ENCODE measurements around the gene GRB10. TPM values are rescaled to one million over a fixed set of nuclear protein-coding genes. Genes with fewer than 3 reads are reported as not detected.

GRB10 gene
- total RNA-seq, 1 experiment from 2014 or later: 92.9 TPM

- no peak overlapping the region for H3K4me3 ChIP-seq (ENCODE audit: insufficient read depth, low read depth, low read length)
- no peaks in the 10 kb centered on the region; the same call in 1 of the 2 replicates for H3K36me3 ChIP-seq (replicated peaks; ENCODE audit: control insufficient read depth, insufficient read depth, low read length)
- no peaks in the 10 kb centered on the region for H3K27me3 ChIP-seq (ENCODE audit: control insufficient read depth, insufficient read depth, low read length)
- no peak for DNase-seq
These were observed 133.3 kb downstream of the GRB10 start for GRCh38 chr7:50649259-50649885.

GRCh38 chr7:50648570-50649169, 134.0 kb downstream of the GRB10 start:
- H3K4me3 ChIP-seq (ENCODE audit: insufficient read depth, low read depth, low read length): no peak overlapping the region
- no peaks in the 10 kb centered on the region; the same call in 1 of the 2 replicates for H3K36me3 ChIP-seq (replicated peaks; ENCODE audit: control insufficient read depth, insufficient read depth, low read length)
- no peak for DNase-seq
- H3K27me3 ChIP-seq (ENCODE audit: control insufficient read depth, insufficient read depth, low read length): no peaks in the 10 kb centered on the region

DNA sequence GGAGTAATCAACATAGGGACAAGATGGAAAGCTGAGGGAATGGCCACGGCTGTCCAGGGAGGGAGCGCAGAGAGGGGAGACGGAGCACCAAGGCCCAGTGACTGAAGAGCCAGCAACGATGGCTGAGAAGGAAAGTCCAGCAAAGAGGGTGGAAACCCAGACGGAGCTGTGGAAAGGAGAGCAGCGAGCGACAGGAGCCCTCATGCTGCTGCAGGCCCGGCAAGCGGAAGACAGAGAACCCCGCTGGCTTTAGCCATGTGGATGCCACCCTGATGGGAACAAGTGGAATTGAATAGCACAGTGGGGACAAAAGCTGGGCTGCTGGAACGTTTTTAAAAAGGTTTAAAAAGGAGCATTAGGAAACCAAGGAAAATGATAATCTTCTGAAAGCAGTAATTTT, 134.6 kb downstream of the GRB10 start:
- Histone ChIP-seq H3K36me3 (replicated peaks; ENCODE audit: control insufficient read depth, insufficient read depth, low read length) (no peaks in the 10 kb centered on the region; the same call in 1 of the 2 replicates), H3K4me3 (ENCODE audit: insufficient read depth, low read depth, low read length) (no peak overlapping the region), H3K27me3 (ENCODE audit: control insufficient read depth, insufficient read depth, low read length) (no peaks in the 10 kb centered on the region)
- DNase-seq: no peak

GRCh38 chr7:50647286-50647980, 135.3 kb downstream of the GRB10 start:
- Histone ChIP-seq H3K27me3 (ENCODE audit: control insufficient read depth, insufficient read depth, low read length) (no peaks in the 10 kb centered on the region), H3K4me3 (ENCODE audit: insufficient read depth, low read depth, low read length) (no peak overlapping the region), H3K36me3 (replicated peaks; ENCODE audit: control insufficient read depth, insufficient read depth, low read length) (no peaks in the 10 kb centered on the region; the same call in 1 of the 2 replicates)
- no peak for DNase-seq

DNA sequence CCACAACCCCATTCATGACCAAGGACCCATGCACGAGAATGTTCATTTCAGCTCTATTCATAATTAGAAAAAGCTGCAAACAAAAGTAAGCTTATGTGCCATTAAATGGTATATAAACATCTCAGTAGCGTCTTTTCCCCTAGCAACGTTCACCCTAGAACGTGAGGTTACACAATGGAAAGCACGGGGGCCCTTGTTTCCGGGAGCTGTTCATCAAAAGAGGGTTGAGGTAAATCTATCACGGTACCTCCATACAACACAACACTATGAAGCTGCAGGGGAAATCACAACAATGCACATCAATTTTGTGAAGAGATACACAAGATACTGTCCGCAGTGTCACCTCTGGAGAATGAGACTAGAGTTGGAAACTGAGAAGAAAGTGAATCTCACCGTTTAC, 136.6 kb downstream of the GRB10 start:
- H3K4me3 ChIP-seq (ENCODE audit: insufficient read depth, low read depth, low read length): no peak overlapping the region
- no peak for DNase-seq
- no peaks in the 10 kb centered on the region for H3K27me3 ChIP-seq (ENCODE audit: control insufficient read depth, insufficient read depth, low read length)
- H3K36me3 ChIP-seq (replicated peaks; ENCODE audit: control insufficient read depth, insufficient read depth, low read length): no peaks in the 10 kb centered on the region

- H3K36me3 ChIP-seq (replicated peaks; ENCODE audit: control insufficient read depth, insufficient read depth, low read length): no peaks in the 10 kb centered on the region
- no peak for DNase-seq
- no peak overlapping the region for H3K4me3 ChIP-seq (ENCODE audit: insufficient read depth, low read depth, low read length)
- no peaks in the 10 kb centered on the region for H3K27me3 ChIP-seq (ENCODE audit: control insufficient read depth, insufficient read depth, low read length)
These were observed 137.5 kb downstream of the GRB10 start for GRCh38 chr7:50645186-50645585.

DNA sequence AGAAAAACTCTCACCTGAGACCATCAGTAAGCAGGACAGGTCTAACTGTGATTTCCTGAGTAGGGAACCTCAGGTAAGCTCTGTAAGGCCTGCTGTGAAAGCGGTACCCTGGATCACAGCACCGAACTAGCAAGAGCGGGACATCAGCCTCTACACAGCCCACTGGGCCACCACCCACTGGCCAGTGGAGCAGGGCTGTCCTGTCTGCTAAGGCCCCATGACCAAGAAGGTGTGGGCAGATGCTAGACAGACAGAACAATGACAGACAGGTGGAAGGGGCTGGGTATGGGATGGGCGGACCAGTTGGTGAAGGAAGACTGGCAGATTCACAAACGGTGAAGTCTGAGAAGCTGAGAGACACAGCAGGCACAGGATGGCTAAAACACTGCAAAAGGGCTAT, 138.1 kb downstream of the GRB10 start:
- Histone ChIP-seq H3K36me3 (replicated peaks; ENCODE audit: control insufficient read depth, insufficient read depth, low read length) (no peaks in the 10 kb centered on the region; the same call in 1 of the 2 replicates), H3K4me3 (ENCODE audit: insufficient read depth, low read depth, low read length) (no peak overlapping the region), H3K27me3 (ENCODE audit: control insufficient read depth, insufficient read depth, low read length) (no peaks in the 10 kb centered on the region)
- DNase-seq: no peak

- Histone ChIP-seq H3K4me3 (ENCODE audit: insufficient read depth, low read depth, low read length) (no peak overlapping the region), H3K36me3 (replicated peaks; ENCODE audit: control insufficient read depth, insufficient read depth, low read length) (no peaks in the 10 kb centered on the region; the same call in 1 of the 2 replicates), H3K27me3 (ENCODE audit: control insufficient read depth, insufficient read depth, low read length) (no peaks in the 10 kb centered on the region)
- no peak for DNase-seq
These were observed 138.6 kb downstream of the GRB10 start for GRCh38 chr7:50644114-50644513.

- H3K36me3 ChIP-seq (replicated peaks; ENCODE audit: control insufficient read depth, insufficient read depth, low read length): no peaks in the 10 kb centered on the region; the same call in 1 of the 2 replicates
- DNase-seq: no peak
These were observed 141.0 kb downstream of the GRB10 start for GRCh38 chr7:50641442-50642405.

DNA sequence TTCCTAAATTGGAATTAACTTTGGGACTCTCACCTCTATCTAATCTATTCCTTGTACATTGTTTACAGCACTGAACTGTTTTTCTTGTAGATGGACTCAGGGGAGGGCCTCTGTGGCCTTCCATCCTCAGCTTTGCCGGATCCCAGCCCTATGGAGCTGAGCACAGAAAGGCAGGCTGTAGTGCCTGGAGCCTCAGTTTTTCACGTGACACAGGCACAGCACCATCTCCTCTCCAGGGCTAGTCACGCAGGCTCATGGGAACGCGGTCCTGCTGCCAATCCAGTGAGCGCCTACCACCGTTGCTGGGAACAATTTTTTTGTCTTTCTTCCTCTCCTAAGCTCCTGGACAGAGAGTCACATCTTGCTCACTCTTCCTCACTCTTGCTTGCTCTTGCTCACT, 141.9 kb downstream of the GRB10 start:
- no peak for DNase-seq
- Histone ChIP-seq H3K27me3 (ENCODE audit: control insufficient read depth, insufficient read depth, low read length) (no peaks in the 10 kb centered on the region), H3K36me3 (replicated peaks; ENCODE audit: control insufficient read depth, insufficient read depth, low read length) (no peaks in the 10 kb centered on the region; the same call in 1 of the 2 replicates), H3K4me3 (ENCODE audit: insufficient read depth, low read depth, low read length) (no peak overlapping the region)

More at GRCh38 chr7:50641442-50642405, 141.0 kb downstream of the GRB10 start:
- Histone ChIP-seq H3K27me3 (ENCODE audit: control insufficient read depth, insufficient read depth, low read length) (no peaks in the 10 kb centered on the region), H3K4me3 (ENCODE audit: insufficient read depth, low read depth, low read length) (no peak overlapping the region)

- DNase-seq: no peak
- Histone ChIP-seq H3K4me3 (ENCODE audit: insufficient read depth, low read depth, low read length) (no peak overlapping the region), H3K36me3 (replicated peaks; ENCODE audit: control insufficient read depth, insufficient read depth, low read length) (no peaks in the 10 kb centered on the region; the same call in 1 of the 2 replicates), H3K27me3 (ENCODE audit: control insufficient read depth, insufficient read depth, low read length) (no peaks in the 10 kb centered on the region)
These were observed 142.4 kb downstream of the GRB10 start for GRCh38 chr7:50640256-50640655.

GRCh38 chr7:50637725-50638643, 144.7 kb downstream of the GRB10 start:
- no peak for DNase-seq

GRCh38 chr7:50634378-50634777, 148.3 kb downstream of the GRB10 start:
- H3K4me3 ChIP-seq (ENCODE audit: insufficient read depth, low read depth, low read length): no peak overlapping the region
- H3K27me3 ChIP-seq (ENCODE audit: control insufficient read depth, insufficient read depth, low read length): no peaks in the 10 kb centered on the region
- DNase-seq: no peak
- no peaks in the 10 kb centered on the region for H3K36me3 ChIP-seq (replicated peaks; ENCODE audit: control insufficient read depth, insufficient read depth, low read length)

More at GRCh38 chr7:50637725-50638643, 144.7 kb downstream of the GRB10 start:
- Histone ChIP-seq H3K4me3 (ENCODE audit: insufficient read depth, low read depth, low read length) (no peak overlapping the region), H3K27me3 (ENCODE audit: control insufficient read depth, insufficient read depth, low read length) (no peaks in the 10 kb centered on the region), H3K36me3 (replicated peaks; ENCODE audit: control insufficient read depth, insufficient read depth, low read length) (no peaks in the 10 kb centered on the region; the same call in 1 of the 2 replicates)
